K562 (cell line): ENCODE measurements around the gene USP16. TPM values are rescaled to one million over a fixed set of nuclear protein-coding genes. Genes with fewer than 3 reads are reported as not detected.
A peak's percentile ranks its signal among the peaks of the same experiment; 100 is the strongest.

Experiments
- JUND ChIP-seq, 2 experiments: IDR thresholded peaks; 2 replicates in 1 of 2; 3 replicates in 1 of 2; pipeline ENCODE4 v1.6.1; 2011; ENCODE audit warnings: borderline replicate concordance in 2 of 2, low read depth in 2 of 2, low read length in 2 of 2, improper control_type of control experiment in 1 of 2, missing biosample characterization in 1 of 2, missing genetic modification characterization in 1 of 2, missing genetic modification reagents in 1 of 2
- RB1 ChIP-seq: fragments of 450-650 bp; IDR thresholded peaks from 2 replicates; pipeline ENCODE4 v1.6.1; 2017; ENCODE audit warnings: low read depth, mild to moderate bottlenecking
- TGIF2 ChIP-seq: sonication (generic); formaldehyde crosslinking; IDR thresholded peaks from 2 replicates; pipeline ENCODE4 v1.8.1; 2022; ENCODE audit warnings: mild to moderate bottlenecking, missing genetic modification reagents, moderate library complexity
- polyA plus RNA-seq, 8 experiments: library from polyadenylated mRNA; depleted of rRNA in 4 of 8; stranded (reverse) in 5 of 8; unstranded in 3 of 8; fragments of >200 nt; fragmentation: Nextera tagmentation in 2 of 8; fragmentation: Illumina TruSeq in 1 of 8; extraction: Ambion mirVana in 2 of 8; extraction: Trizol in 1 of 8; gene quantifications; 2 replicates each; pipeline versions ENCODE4 v1.2.1 to v1.2.3, GENCODE V29; 2011 to 2014; ENCODE audit warnings: inconsistent platforms in 1 of 8, missing spikeins in 1 of 8
- total RNA-seq, 7 experiments: library from RNA; depleted of rRNA in 6 of 7; stranded (reverse); fragments of >200 nt in 6 of 7; fragmentation: Illumina TruSeq in 2 of 7; extraction: Trizol in 2 of 7; gene quantifications; 2 replicates each; pipeline versions ENCODE4 v1.2.1 to v1.2.3, GENCODE V29; 2011 to 2021; ENCODE audit warnings: low replicate concordance in 1 of 7
- TF ChIP-seq, protein P1 (sequence below): fragments of 200-600 bp; sonication (generic); IDR thresholded peaks from one replicate; pipeline ENCODE4 v1.6.1; 2012; ENCODE audit warnings: mild to moderate bottlenecking, low read depth, low read length, inconsistent platforms
- TF ChIP-seq, protein P2 (sequence below): sonication (generic); formaldehyde crosslinking; IDR thresholded peaks from 2 replicates; pipeline ENCODE4 v1.5.0; 2020; ENCODE audit warnings: missing genetic modification reagents
- TF ChIP-seq, protein P3 (sequence below), 2 experiments: fragments of 450-650 bp; IDR thresholded peaks; 2 replicates each; pipeline ENCODE4 v1.6.1; 2016; ENCODE audit warnings: mild to moderate bottlenecking in 2 of 2, borderline replicate concordance in 1 of 2, low read depth in 1 of 2, moderate library complexity in 1 of 2

Gene USP16
- total and polyA plus RNA-seq, 9 of the 15 experiments (the other 6 are each of a cell fraction or from before 2014, with no cell fraction given), result 38.4 to 90.9 (median 62.8) TPM

DNA sequence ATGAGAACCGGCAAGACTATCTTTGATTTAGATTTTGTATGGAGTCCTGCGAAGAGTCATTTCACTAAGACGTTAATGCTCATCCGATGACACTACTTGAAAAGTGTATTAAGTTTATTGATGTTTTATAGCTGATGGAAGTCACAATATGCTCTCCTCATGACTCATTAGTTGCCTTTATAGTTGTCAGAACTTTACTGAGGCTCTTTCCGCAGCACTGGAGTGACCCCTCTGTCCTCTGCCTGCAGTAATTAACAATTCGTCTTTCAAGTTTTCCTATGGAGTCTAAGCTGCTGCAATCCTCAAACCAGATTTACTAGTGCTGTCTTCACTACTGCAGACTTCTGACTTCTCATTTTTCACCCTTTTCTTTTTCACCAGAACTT lies 853 bp downstream of the USP16 start (continued):
- TF ChIP-seq, protein P1, sequence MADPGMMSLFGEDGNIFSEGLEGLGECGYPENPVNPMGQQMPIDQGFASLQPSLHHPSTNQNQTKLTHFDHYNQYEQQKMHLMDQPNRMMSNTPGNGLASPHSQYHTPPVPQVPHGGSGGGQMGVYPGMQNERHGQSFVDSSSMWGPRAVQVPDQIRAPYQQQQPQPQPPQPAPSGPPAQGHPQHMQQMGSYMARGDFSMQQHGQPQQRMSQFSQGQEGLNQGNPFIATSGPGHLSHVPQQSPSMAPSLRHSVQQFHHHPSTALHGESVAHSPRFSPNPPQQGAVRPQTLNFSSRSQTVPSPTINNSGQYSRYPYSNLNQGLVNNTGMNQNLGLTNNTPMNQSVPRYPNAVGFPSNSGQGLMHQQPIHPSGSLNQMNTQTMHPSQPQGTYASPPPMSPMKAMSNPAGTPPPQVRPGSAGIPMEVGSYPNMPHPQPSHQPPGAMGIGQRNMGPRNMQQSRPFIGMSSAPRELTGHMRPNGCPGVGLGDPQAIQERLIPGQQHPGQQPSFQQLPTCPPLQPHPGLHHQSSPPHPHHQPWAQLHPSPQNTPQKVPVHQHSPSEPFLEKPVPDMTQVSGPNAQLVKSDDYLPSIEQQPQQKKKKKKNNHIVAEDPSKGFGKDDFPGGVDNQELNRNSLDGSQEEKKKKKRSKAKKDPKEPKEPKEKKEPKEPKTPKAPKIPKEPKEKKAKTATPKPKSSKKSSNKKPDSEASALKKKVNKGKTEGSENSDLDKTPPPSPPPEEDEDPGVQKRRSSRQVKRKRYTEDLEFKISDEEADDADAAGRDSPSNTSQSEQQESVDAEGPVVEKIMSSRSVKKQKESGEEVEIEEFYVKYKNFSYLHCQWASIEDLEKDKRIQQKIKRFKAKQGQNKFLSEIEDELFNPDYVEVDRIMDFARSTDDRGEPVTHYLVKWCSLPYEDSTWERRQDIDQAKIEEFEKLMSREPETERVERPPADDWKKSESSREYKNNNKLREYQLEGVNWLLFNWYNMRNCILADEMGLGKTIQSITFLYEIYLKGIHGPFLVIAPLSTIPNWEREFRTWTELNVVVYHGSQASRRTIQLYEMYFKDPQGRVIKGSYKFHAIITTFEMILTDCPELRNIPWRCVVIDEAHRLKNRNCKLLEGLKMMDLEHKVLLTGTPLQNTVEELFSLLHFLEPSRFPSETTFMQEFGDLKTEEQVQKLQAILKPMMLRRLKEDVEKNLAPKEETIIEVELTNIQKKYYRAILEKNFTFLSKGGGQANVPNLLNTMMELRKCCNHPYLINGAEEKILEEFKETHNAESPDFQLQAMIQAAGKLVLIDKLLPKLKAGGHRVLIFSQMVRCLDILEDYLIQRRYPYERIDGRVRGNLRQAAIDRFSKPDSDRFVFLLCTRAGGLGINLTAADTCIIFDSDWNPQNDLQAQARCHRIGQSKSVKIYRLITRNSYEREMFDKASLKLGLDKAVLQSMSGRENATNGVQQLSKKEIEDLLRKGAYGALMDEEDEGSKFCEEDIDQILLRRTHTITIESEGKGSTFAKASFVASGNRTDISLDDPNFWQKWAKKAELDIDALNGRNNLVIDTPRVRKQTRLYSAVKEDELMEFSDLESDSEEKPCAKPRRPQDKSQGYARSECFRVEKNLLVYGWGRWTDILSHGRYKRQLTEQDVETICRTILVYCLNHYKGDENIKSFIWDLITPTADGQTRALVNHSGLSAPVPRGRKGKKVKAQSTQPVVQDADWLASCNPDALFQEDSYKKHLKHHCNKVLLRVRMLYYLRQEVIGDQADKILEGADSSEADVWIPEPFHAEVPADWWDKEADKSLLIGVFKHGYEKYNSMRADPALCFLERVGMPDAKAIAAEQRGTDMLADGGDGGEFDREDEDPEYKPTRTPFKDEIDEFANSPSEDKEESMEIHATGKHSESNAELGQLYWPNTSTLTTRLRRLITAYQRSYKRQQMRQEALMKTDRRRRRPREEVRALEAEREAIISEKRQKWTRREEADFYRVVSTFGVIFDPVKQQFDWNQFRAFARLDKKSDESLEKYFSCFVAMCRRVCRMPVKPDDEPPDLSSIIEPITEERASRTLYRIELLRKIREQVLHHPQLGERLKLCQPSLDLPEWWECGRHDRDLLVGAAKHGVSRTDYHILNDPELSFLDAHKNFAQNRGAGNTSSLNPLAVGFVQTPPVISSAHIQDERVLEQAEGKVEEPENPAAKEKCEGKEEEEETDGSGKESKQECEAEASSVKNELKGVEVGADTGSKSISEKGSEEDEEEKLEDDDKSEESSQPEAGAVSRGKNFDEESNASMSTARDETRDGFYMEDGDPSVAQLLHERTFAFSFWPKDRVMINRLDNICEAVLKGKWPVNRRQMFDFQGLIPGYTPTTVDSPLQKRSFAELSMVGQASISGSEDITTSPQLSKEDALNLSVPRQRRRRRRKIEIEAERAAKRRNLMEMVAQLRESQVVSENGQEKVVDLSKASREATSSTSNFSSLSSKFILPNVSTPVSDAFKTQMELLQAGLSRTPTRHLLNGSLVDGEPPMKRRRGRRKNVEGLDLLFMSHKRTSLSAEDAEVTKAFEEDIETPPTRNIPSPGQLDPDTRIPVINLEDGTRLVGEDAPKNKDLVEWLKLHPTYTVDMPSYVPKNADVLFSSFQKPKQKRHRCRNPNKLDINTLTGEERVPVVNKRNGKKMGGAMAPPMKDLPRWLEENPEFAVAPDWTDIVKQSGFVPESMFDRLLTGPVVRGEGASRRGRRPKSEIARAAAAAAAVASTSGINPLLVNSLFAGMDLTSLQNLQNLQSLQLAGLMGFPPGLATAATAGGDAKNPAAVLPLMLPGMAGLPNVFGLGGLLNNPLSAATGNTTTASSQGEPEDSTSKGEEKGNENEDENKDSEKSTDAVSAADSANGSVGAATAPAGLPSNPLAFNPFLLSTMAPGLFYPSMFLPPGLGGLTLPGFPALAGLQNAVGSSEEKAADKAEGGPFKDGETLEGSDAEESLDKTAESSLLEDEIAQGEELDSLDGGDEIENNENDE, result no peak
- TF ChIP-seq JUND (IDR thresholded peaks at IDR 0.05; ENCODE audit: borderline replicate concordance, low read depth, low read length), result no peak
- peak; percentile 7; the same call in 1 of the 3 replicates for TF ChIP-seq JUND (tag; IDR thresholded peaks at IDR 0.05; ENCODE audit: borderline replicate concordance, low read depth, low read length)
- TF ChIP-seq, protein P2, sequence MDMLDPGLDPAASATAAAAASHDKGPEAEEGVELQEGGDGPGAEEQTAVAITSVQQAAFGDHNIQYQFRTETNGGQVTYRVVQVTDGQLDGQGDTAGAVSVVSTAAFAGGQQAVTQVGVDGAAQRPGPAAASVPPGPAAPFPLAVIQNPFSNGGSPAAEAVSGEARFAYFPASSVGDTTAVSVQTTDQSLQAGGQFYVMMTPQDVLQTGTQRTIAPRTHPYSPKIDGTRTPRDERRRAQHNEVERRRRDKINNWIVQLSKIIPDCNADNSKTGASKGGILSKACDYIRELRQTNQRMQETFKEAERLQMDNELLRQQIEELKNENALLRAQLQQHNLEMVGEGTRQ (CRISPR knock-in tag), result no peak
- no peak for TF ChIP-seq RB1
- no peak for TF ChIP-seq TGIF2 (CRISPR knock-in tag)
- TF ChIP-seq, protein P3, sequence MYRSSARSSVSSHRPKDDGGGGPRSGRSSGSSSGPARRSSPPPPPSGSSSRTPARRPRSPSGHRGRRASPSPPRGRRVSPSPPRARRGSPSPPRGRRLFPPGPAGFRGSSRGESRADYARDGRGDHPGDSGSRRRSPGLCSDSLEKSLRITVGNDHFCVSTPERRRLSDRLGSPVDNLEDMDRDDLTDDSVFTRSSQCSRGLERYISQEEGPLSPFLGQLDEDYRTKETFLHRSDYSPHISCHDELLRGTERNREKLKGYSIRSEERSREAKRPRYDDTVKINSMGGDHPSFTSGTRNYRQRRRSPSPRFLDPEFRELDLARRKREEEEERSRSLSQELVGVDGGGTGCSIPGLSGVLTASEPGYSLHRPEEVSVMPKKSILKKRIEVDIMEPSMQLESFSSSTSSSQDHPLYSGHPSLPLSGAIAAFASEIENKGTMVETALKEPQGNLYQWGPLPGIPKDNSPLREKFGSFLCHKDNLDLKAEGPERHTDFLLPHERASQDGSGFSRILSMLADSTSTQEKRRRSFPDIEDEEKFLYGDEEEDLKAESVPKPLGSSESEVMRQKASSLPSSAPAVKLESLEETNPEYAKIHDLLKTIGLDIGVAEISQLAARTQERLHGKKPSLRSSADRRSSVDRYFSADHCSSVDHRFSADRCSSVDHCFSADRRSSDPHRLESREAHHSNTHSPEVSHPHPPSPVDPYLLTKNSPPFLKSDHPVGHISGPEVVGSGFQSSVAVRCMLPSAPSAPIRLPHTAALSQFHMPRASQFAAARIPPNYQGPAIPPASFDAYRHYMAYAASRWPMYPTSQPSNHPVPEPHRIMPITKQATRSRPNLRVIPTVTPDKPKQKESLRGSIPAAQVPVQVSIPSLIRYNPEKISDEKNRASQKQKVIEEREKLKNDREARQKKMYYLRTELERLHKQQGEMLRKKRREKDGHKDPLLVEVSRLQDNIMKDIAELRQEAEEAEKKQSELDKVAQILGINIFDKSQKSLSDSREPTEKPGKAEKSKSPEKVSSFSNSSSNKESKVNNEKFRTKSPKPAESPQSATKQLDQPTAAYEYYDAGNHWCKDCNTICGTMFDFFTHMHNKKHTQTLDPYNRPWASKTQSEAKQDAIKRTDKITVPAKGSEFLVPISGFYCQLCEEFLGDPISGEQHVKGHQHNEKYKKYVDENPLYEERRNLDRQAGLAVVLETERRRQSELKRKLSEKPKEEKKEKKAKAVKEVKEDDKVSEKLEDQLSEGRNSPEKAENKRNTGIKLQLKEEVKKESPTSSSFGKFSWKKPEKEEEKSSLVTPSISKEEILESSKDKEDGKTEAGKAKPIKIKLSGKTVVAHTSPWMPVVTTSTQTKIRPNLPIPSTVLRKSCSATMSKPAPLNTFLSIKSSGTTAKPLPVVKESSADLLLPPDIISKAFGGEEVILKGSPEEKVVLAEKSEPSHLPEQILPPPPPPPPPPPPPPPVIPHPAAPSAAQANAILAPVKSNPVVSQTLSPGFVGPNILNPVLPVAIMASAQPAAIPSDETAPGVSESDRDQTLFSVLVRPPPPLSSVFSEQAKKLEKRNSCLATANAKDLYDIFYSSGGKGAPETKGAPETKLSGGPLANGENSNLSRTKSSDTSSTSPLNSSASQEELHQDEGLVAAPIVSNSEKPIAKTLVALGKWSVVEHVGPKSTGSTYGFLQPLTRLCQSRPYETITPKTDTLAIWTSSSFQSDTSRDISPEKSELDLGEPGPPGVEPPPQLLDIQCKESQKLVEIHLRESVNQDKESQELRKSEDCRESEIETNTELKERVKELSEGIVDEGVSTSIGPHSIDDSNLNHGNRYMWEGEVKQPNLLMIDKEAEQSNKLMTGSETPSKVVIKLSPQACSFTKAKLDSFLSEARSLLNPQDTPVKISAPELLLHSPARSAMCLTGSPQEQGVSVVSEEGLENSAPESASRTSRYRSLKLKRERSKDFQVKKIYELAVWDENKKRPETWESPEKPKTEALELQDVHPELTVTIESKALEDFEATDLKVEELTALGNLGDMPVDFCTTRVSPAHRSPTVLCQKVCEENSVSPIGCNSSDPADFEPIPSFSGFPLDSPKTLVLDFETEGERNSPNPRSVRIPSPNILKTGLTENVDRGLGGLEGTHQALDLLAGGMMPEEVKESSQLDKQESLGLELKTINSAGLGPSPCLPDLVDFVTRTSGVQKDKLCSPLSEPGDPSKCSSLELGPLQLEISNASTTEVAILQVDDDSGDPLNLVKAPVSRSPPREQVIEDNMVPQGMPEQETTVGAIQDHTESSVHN (IDR thresholded peaks at IDR 0.05; ENCODE audit: borderline replicate concordance in 1 of 2, low read depth in 1 of 2), result no peak
